K562 treated with DMSO at 1 percent for 12 hours (cell line): ENCODE results near the gene RSPH10B. TPM values are rescaled to one million over a fixed set of nuclear protein-coding genes. Genes with fewer than 3 reads are reported as not detected.

ENCODE experiments used
- total RNA-seq: library from RNA; unstranded; fragments of 300-600 nt; gene quantifications from 2 replicates; pipeline ENCODE4 v1.2.3, GENCODE V29; 2022; ENCODE audit not compliant: insufficient read depth

Gene RSPH10B
- not detected in 2 replicates for total RNA-seq

DNA sequence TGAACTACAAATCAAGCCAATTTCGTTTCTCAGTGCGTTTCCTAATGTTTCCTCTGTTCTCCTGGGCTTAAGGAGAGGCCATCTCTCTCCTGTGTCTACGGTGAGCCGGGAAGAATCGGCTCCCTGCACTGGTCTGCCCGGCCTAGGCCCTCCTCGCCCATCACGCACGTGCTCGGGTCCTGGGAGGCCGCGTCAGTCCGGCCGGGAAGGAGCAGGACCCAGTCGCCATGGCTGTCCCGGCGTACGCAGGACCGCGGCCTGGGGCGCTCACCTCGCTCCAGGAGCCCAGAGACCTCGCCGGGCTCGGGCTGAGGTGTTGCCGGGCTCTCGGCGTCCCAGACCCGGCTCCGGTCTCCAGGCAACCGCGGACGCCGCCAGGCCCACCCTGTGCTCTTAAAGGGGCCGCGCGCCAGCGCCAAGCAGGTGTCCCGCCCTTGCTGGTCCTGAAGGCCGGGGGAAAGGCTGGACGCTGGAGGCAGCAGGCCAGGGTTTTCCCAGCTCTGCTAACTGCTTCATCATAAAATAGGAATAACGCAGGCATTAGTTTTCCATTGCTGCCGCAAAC, at the start of gene RSPH10B:
RSPH10B (minus strand) TSS at position 343 of the 565 bp plus-strand sequence. CDS start 3,573 bp downstream, outside the sequence.

DNA sequence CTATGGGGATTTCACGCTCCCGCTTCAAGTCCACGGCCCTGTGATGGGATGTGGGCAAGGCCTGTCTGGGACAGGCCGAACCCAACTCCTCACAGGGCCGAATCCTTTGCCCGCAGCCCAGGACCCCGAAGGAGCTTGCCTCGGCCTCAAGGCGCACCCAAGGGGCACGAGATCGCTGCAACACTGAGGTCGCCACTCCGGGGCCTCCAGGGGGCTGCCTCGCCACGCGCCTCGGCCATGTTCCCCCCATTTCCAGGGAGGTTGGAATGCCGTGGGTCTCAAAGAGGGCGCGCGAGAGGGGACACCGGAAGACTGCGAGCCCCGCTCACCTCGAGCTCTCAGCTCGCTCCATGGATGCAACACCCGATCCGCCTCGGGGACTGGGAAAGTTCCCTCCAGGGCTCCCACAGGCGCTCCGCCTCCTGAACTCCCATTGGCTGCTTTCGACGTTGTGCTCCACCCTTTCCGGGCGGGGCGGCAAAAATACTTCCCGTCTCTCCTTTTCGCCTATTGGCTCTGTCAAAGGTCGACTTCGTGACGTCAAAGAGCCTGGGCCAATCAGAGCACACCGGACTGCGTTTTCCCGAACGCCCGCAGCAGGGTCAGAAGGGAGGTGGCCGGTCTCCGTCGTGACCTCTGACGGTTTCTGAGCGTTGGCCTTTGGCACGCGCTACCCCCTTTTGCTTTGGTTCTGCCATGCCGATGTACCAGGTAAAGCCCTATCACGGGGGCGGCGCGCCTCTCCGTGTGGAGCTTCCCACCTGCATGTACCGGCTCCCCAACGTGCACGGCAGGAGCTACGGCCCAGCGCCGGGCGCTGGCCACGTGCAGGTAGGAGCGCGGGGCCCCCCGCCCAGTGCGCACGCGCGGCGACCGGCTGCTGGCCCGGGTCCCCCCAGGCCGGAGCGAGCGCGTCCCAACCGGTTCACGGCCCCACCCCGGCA, 38.5 kb upstream of the RSPH10B start, which contains the start of the genes AIMP2 and PMS2:
AIMP2 (plus strand) TSS at position 605 of the 944 bp plus-strand sequence; CDS start at position 697, 92 bp downstream.
PMS2 (minus strand) TSS at position 382 of the 944 bp plus-strand sequence; CDS start at position 352, 30 bp downstream.

DNA sequence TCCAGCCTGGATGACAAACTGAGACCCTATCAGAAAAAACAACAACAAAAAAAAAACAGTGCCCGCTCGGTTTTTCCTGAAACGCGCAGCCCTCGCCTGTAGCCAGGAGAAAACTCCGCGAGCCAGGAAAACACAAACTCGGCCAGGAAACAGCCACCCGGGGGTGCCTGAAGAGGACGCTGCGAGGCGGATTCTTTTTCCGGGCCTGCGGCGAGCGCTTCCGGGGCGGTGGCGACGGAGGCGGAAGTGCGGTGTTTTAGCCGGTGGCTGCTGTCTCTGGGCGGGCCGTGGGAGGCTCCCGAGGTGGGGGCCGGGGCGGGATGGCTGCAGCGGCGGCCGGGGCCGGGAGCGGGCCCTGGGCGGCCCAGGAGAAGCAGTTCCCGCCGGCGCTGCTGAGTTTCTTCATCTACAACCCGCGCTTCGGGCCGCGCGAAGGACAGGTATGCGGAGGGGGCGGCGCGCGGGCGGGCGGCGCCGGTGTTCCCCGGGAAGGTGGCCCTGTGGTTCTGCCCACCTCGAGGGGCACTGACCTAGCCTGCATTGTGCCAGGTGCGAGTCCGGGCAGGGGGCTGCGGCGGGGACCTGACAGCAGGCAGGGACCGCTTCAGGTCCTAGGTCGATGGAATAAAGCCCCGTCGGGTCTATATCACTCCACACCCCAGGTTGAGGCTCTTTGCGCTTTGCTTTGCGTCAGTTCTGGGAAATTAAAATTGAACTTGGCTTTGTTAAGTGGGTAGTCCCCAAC, 71.8 kb downstream of the RSPH10B start, which contains the start of gene CCZ1:
CCZ1 (plus strand) TSS at position 254 of the 745 bp plus-strand sequence; CDS start at position 321, 67 bp downstream.

Other genes starting within 250 kb of the RSPH10B start
- 16.4 and 41.3 TPM in 2 replicates for gene RNF216, start 189.0 kb downstream of the RSPH10B start, total RNA-seq
- gene OCM, start 89.9 kb downstream of the RSPH10B start, total RNA-seq, result not detected in 2 replicates
- gene CCZ1, start 72.0 kb downstream of the RSPH10B start, total RNA-seq, result 57.8 and 90.7 TPM in 2 replicates
- gene PMS2, start 38.4 kb upstream of the RSPH10B start, total RNA-seq, result 5.2 and 16.8 TPM in 2 replicates
- 31.0 and 41.2 TPM in 2 replicates for gene AIMP2, start 38.6 kb upstream of the RSPH10B start, total RNA-seq
- not detected in 2 replicates for gene ANKRD61, start 60.7 kb upstream of the RSPH10B start, total RNA-seq
- 55.1 and 153 TPM in 2 replicates for gene EIF2AK1, start 88.5 kb upstream of the RSPH10B start, total RNA-seq
- gene USP42, start 134.3 kb upstream of the RSPH10B start, total RNA-seq, result 5.4 and 11.7 TPM in 2 replicates